ENCODE measurements around the gene TMPRSS9. TPM values are rescaled to one million over a fixed set of nuclear protein-coding genes. Genes with fewer than 3 reads are reported as not detected.
A peak's percentile ranks its signal among the peaks of the same experiment; 100 is the strongest.
"Not testable (repeated sequence)": the region's sequence is repeated elsewhere in the genome, so short reads cannot be mapped to it uniquely, and the experiment has no call there.

TMPRSS9 gene
- total RNA-seq, 1 donor from 2014 or later = not detected

DNA sequence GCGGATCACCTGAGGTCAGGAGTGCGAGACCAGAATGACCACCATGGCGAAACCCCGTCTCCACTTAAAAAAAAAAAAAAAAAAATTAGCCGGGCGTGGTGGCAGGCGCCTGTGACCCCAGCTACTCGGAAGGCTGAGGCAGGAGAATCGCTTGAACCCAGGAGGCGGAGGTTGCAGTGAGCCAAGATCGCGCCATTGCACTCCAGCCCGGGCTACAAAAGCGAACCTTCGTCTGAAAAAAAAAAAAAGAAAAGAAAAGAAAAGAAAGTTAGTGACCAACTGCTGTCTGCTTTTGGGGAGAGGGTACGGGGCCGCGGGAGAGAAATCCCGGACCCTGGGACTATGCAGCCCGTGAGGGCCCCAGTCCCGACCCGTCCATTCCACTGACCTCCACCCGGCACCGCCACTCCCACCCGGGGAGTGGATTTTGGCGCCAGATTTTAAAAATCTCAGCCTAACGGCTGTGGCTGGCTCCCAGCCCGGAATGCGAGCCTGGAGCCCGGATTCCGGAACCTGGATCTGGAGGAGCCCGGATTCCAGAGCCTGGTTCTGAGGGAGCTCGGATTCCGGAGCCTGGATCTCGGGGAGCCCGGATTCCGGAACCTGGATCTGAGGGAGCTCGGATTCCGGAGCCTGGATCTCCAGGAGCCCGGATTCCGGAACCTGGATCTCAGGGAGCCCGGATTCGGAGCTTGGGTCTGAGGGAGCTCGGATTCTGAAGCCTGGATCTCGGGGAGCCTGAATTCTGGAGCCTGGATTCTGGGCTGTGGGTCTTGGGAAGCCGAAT is 102.8 kb downstream of the TMPRSS9 start:
- Histone ChIP-seq H3K36me3 (no peaks in the 10 kb centered on the region), H3K4me3 (peak overlapping the region; percentile 48 to 61), H3K9me3 (no peaks in the 10 kb centered on the region), H3K4me1 (peaks cover 18% of the 10 kb centered on the region), H3K27me3 (no peaks in the 10 kb centered on the region), H3K27ac (peak overlapping the region; percentile 24)
- no peak for DNase-seq (ENCODE audit: extremely low spot score in 2 of 2)
- TF ChIP-seq POLR2AphosphoS5 (IDR thresholded peaks at IDR 0.05; ENCODE audit: insufficient read depth in 1 of 2, low read depth in 1 of 2) (peak; percentile 66 to 73), POLR2A (IDR thresholded peaks at IDR 0.05) (peak in 1 of 2 donors; percentile 67)
- TF ChIP-seq, protein P1, sequence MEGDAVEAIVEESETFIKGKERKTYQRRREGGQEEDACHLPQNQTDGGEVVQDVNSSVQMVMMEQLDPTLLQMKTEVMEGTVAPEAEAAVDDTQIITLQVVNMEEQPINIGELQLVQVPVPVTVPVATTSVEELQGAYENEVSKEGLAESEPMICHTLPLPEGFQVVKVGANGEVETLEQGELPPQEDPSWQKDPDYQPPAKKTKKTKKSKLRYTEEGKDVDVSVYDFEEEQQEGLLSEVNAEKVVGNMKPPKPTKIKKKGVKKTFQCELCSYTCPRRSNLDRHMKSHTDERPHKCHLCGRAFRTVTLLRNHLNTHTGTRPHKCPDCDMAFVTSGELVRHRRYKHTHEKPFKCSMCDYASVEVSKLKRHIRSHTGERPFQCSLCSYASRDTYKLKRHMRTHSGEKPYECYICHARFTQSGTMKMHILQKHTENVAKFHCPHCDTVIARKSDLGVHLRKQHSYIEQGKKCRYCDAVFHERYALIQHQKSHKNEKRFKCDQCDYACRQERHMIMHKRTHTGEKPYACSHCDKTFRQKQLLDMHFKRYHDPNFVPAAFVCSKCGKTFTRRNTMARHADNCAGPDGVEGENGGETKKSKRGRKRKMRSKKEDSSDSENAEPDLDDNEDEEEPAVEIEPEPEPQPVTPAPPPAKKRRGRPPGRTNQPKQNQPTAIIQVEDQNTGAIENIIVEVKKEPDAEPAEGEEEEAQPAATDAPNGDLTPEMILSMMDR (IDR thresholded peaks at IDR 0.05) = peak in 1 of 3 experiments; percentile 33
- intact Hi-C loops (cut with DNase I) = no loop called here

DNA sequence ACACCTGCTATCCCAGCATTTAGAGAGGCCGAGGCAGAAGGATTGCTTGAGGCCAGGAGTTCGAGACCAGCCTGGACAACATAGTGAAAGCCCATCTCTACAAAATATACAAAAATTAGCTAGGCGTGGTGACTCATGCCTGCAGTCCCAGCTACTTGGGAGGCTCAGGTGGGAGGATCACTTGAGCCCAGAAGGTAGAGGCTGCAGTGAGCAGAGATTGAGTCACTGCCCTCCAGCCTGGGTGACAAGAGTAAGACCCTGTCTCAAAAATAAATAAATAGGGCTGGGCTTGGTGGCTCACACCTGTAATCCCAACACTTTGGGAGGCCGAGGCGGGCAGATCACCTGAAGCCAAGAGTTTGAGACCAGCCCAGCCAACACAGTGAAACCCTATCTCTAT is 103.6 kb downstream of the TMPRSS9 start:
- peaks cover 18% of the 10 kb centered on the region for H3K4me1 ChIP-seq
- H3K27ac ChIP-seq; intact Hi-C loops (cut with DNase I): not testable (repeated sequence)

DNA sequence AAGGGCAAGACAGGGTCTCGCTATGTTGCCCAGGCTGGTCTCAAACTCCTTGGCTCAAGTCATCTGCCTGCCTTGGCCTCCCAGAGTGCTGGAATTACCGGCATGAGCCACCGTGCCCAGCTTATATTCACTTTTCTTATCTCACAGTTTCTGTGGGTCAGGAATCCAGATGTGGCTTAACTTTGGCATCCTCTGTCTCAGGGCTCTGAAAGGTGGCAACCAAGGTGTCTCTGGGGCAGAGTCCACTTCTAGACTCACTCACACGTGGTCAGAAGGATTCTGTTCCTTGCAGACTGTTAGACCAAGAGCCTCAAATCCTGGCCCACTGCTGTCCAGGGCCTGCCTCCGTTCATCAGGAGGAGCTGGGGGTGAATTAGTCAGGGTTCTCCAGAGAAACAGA is 104.3 kb downstream of the TMPRSS9 start:
- H3K4me3 ChIP-seq = no peak overlapping the region
- no peaks in the 10 kb centered on the region for H3K36me3 ChIP-seq
- no peaks in the 10 kb centered on the region for H3K9me3 ChIP-seq
- no peaks in the 10 kb centered on the region for H3K27me3 ChIP-seq
- peaks cover 18% of the 10 kb centered on the region for H3K4me1 ChIP-seq
- no peak for DNase-seq (ENCODE audit: extremely low spot score in 2 of 2)
- intact Hi-C loops (cut with DNase I) = no loop called here
- H3K27ac ChIP-seq = no peak overlapping the region
- TF ChIP-seq, protein P1 (IDR thresholded peaks at IDR 0.05) = no peak
- TF ChIP-seq POLR2AphosphoS5 (IDR thresholded peaks at IDR 0.05; ENCODE audit: insufficient read depth in 1 of 2, low read depth in 1 of 2) (no peak), POLR2A (IDR thresholded peaks at IDR 0.05) (no peak)

More for the DNA sequence above, 103.6 kb downstream of the TMPRSS9 start:
- not testable (repeated sequence) for H3K4me3 ChIP-seq; H3K9me3 ChIP-seq; H3K36me3 ChIP-seq; DNase-seq (ENCODE audit: extremely low spot score in 2 of 2); H3K27me3 ChIP-seq

DNA sequence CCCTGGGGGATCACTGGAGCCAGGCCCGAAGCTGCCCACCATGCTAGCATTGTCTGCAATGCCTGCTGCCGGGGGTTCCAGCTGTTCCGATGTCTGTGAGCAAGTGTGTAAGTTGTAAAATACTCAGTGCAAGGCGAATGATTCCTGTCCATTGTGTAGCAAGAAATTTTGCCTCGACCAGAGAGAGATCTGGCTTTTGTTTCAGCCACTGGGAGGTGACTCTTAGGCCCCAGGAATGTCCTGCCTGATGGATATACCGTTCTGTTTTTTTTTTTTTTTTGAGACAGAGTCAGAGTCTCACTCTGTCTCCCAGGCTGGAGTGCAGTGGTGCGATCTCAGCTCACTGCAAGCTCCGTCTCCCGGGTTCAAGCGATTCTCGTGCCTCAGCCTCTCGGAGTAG is 108.5 kb downstream of the TMPRSS9 start:
- intact Hi-C loops (cut with DNase I) = no loop called here
- no peak overlapping the region for H3K27ac ChIP-seq
- H3K4me1 ChIP-seq = no peaks in the 10 kb centered on the region
- no peaks in the 10 kb centered on the region for H3K36me3 ChIP-seq
- no peak for TF ChIP-seq POLR2AphosphoS5 (IDR thresholded peaks at IDR 0.05; ENCODE audit: insufficient read depth in 1 of 2, low read depth in 1 of 2)
- TF ChIP-seq POLR2A (IDR thresholded peaks at IDR 0.05) = no peak
- TF ChIP-seq, protein P1 (IDR thresholded peaks at IDR 0.05) = no peak
- no peaks in the 10 kb centered on the region for H3K27me3 ChIP-seq
- DNase-seq (ENCODE audit: extremely low spot score in 2 of 2) = no peak
- H3K9me3 ChIP-seq = no peaks in the 10 kb centered on the region
- no peak overlapping the region for H3K4me3 ChIP-seq

DNA sequence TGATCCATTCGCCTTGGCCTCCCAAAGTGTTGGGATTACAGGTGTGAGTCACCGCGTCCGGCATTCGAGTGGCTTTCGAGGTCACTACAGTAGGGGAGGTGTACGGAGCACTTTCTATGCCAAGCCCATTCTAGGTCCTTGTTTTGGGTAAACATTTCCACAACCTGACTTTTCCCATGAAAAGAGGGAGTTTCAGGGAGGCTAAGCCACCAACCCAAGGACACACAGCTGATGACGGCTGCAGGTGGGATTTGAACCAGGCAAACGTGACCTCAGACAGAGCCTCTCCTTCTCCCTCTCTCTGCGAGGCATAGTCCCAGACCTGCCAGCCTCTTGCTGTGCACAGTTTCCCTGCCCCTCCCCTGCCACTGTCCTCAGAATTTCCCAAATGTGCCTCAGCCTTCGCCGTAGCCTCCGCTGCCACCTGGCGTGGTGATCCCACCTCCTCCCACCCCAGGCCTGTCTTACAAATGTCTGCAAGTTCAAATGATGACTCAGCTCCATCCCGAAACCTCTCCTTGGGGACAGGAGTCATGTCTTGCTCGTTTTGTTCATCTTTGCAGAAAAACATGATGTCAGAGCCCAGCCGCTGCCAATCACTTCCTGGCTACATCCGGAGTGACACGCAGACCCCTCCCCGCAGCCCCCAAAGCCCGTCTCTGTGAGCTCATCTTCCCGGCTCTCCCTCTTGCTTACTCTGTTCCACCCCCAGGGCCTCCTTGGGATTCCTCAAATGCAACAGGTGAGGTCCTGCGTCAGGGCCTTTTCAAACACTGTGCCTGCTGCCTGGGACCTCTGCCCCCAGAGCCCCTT is 109.2 kb downstream of the TMPRSS9 start:
- Histone ChIP-seq H3K4me1 (no peaks in the 10 kb centered on the region), H3K27ac (no peak overlapping the region), H3K4me3 (no peak overlapping the region), H3K36me3 (no peaks in the 10 kb centered on the region), H3K9me3 (no peaks in the 10 kb centered on the region), H3K27me3 (no peaks in the 10 kb centered on the region)
- intact Hi-C loops (cut with DNase I) = no loop called here
- DNase-seq (ENCODE audit: extremely low spot score in 2 of 2) = no peak
- TF ChIP-seq, protein P1 (IDR thresholded peaks at IDR 0.05) = no peak
- TF ChIP-seq POLR2A (IDR thresholded peaks at IDR 0.05) (no peak), POLR2AphosphoS5 (IDR thresholded peaks at IDR 0.05; ENCODE audit: insufficient read depth in 1 of 2, low read depth in 1 of 2) (no peak)

DNA sequence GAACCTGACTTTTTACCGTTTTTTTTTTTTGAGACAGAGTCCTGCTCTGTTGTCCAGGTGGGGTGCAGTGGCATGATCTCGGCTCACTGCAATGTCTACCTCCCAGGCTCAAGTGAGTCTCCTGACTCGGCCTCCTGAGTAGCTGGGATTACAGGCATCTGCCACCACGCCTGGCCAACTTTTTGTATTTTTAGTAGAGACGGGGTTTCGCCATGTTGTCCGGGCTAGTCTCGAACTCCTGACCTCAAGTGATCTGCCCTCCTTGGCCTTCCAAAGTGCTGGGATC is 109.8 kb downstream of the TMPRSS9 start:
- intact Hi-C loops (cut with DNase I); DNase-seq (ENCODE audit: extremely low spot score in 2 of 2); H3K4me3 ChIP-seq; H3K36me3 ChIP-seq; H3K27me3 ChIP-seq; H3K9me3 ChIP-seq; H3K27ac ChIP-seq; H3K4me1 ChIP-seq: not testable (repeated sequence)
